ENCODE results near the gene DUSP8. TPM values are rescaled to one million over a fixed set of nuclear protein-coding genes. Genes with fewer than 3 reads are reported as not detected.

Gene DUSP8
- total RNA-seq, 2 experiments from 2014 or later, result 83.9 to 91.2 TPM

DNA sequence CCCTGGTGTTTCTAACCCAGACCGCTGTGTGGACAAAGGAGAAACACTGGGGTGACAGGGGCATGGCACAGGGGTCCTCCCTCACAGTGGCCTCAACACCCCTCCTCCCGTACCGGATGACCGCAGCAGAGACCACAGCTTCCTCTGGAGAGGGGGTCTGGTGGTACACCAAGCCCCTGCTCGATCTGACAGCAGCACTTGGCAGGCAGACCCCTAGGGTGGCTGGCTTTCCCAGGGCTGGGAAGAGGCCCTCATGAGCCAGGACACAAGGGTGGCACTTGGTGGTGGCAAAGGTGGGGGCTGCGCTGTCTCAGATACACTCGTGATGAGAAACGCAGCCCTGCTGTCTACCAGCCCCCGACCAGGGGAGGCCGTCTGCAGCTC lies 38.7 kb downstream of the DUSP8 start:
- DNase-seq, result no peak
- Histone ChIP-seq H3K36me3 (ENCODE audit: insufficient read depth, low read length) (peaks cover 52% of the 10 kb centered on the region), H3K27me3 (ENCODE audit: control insufficient read depth in 1 of 2, insufficient read depth in 2 of 2, low read length in 2 of 2) (no peaks in the 10 kb centered on the region), H3K4me1 (ENCODE audit: insufficient read depth, low read length) (peaks cover 88% of the 10 kb centered on the region), H3K27ac (ENCODE audit: low read depth in 1 of 2, low read length in 2 of 2) (no peak overlapping the region), H3K4me3 (ENCODE audit: low read length) (no peak overlapping the region), H3K9me3 (ENCODE audit: control insufficient read depth in 1 of 2, insufficient read depth in 1 of 2, low read length in 2 of 2) (no peaks in the 10 kb centered on the region)
- no peak for ATAC-seq (ENCODE audit: poor library complexity)
- Mint-ChIP-seq H3K27ac (no peak overlapping the region), H3K4me1 (ENCODE audit: low read depth) (peaks cover 29% of the 10 kb centered on the region), H3K36me3 (ENCODE audit: low read depth) (peaks cover 31% of the 10 kb centered on the region), H3K4me3 (no peak overlapping the region), H3K9me3 (no peaks in the 10 kb centered on the region), H3K27me3 (no peaks in the 10 kb centered on the region)
- ChIA-PET CTCF (no interaction called here), POLR2A (no interaction called here)
- intact Hi-C loops (cut with DNase I, micrococcal nuclease), result no loop called here
- TF ChIP-seq, protein P1, sequence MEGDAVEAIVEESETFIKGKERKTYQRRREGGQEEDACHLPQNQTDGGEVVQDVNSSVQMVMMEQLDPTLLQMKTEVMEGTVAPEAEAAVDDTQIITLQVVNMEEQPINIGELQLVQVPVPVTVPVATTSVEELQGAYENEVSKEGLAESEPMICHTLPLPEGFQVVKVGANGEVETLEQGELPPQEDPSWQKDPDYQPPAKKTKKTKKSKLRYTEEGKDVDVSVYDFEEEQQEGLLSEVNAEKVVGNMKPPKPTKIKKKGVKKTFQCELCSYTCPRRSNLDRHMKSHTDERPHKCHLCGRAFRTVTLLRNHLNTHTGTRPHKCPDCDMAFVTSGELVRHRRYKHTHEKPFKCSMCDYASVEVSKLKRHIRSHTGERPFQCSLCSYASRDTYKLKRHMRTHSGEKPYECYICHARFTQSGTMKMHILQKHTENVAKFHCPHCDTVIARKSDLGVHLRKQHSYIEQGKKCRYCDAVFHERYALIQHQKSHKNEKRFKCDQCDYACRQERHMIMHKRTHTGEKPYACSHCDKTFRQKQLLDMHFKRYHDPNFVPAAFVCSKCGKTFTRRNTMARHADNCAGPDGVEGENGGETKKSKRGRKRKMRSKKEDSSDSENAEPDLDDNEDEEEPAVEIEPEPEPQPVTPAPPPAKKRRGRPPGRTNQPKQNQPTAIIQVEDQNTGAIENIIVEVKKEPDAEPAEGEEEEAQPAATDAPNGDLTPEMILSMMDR (IDR thresholded peaks at IDR 0.05), result no peak

DNA sequence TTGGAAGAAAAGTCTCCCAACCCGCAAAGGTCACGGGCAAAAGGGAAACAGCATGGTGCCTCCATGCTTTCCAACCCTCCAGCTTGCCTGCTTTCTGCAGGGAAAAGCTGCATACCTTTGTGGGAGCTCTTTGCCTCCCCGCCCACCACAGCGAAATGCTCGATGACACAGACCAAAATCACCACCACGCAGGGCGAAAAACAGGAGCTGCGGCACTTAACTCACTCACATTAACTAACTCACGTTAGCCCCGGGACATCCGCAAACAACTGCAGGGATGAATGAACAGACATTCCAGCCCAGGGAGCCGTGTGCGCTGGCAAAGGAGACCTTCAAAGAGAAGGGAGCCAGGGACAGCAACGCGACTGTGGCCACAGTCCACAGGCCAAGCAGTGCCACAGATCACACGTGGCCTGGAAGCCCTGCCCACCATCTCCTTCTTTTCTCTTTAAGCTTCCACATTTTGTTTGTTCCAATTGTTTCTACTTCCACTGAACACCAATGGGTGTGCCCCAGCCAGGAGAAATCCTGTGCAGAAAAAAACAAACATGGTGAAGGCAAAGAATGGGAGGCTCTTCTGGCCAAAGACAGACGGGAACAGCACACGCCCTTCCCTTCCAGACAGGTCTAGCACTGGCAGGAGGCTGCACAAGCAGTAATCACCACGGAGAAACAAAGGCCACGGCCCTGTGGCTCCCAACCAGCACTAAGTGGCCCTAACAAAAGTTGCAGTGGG lies 39.3 kb downstream of the DUSP8 start:
- Histone ChIP-seq H3K27me3 (ENCODE audit: control insufficient read depth in 1 of 2, insufficient read depth in 2 of 2, low read length in 2 of 2) (no peaks in the 10 kb centered on the region), H3K36me3 (ENCODE audit: insufficient read depth, low read length) (peaks cover 52% of the 10 kb centered on the region), H3K27ac (ENCODE audit: low read depth in 1 of 2, low read length in 2 of 2) (no peak overlapping the region), H3K9me3 (ENCODE audit: control insufficient read depth in 1 of 2, insufficient read depth in 1 of 2, low read length in 2 of 2) (no peaks in the 10 kb centered on the region), H3K4me3 (ENCODE audit: low read length) (no peak overlapping the region), H3K4me1 (ENCODE audit: insufficient read depth, low read length) (peaks cover 88% of the 10 kb centered on the region)
- Mint-ChIP-seq H3K27me3 (no peaks in the 10 kb centered on the region), H3K4me3 (no peak overlapping the region), H3K9me3 (no peaks in the 10 kb centered on the region), H3K36me3 (ENCODE audit: low read depth) (peaks cover 31% of the 10 kb centered on the region), H3K4me1 (ENCODE audit: low read depth) (peaks cover 35% of the 10 kb centered on the region), H3K27ac (no peak overlapping the region)
- TF ChIP-seq, protein P1 (IDR thresholded peaks at IDR 0.05), result no peak
- intact Hi-C loops (cut with DNase I, micrococcal nuclease), result no loop called here
- POLR2A ChIA-PET, result no interaction called here
- CTCF ChIA-PET, result no interaction called here
- DNase-seq (no peak), ATAC-seq (ENCODE audit: poor library complexity) (no peak)

DNA sequence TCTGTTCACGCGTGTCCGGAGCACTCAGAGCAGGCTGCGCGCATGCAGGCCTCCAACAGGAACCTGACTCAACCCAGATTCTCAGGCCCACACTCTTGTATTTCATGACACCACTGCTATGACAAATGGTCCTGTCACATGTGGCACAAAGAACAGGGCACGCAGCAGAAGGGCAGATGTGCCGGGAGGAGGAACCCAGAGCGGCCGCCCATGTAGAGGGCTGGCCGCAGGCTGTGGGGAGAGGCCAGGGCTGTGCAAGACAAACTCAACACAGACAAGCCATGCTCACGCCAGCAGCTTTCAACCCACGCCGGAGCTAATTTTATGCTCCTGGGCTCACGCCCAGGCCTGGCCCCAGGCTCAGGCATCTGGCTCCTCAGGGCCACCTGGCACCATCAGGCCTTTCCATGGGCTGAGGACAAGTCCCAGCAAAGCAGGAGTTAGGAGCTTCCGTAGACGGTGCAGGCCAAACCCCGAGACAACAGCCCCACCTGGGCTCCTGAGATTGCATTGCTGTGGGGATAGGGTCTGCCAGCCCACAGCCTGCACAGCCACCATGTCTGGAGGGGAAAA lies 40.0 kb downstream of the DUSP8 start:
- intact Hi-C loops (cut with DNase I, micrococcal nuclease), result no loop called here
- H3K27ac ChIP-seq (ENCODE audit: low read depth in 1 of 2, low read length in 2 of 2), result no peak overlapping the region
- no peaks in the 10 kb centered on the region for H3K9me3 Mint-ChIP-seq
- H3K9me3 ChIP-seq (ENCODE audit: control insufficient read depth in 1 of 2, insufficient read depth in 1 of 2, low read length in 2 of 2), result no peaks in the 10 kb centered on the region
- ATAC-seq (ENCODE audit: poor library complexity) (no peak), DNase-seq (no peak)
- H3K27ac Mint-ChIP-seq, result no peak overlapping the region
- POLR2A ChIA-PET, result no interaction called here
- H3K36me3 Mint-ChIP-seq (ENCODE audit: low read depth), result peaks cover 31% of the 10 kb centered on the region
- no peak overlapping the region for H3K4me3 ChIP-seq (ENCODE audit: low read length)
- peaks cover 52% of the 10 kb centered on the region for H3K36me3 ChIP-seq (ENCODE audit: insufficient read depth, low read length)
- no peak overlapping the region for H3K4me3 Mint-ChIP-seq
- peaks cover 84% of the 10 kb centered on the region for H3K4me1 ChIP-seq (ENCODE audit: insufficient read depth, low read length)
- H3K27me3 Mint-ChIP-seq, result no peaks in the 10 kb centered on the region
- no peaks in the 10 kb centered on the region for H3K27me3 ChIP-seq (ENCODE audit: control insufficient read depth in 1 of 2, insufficient read depth in 2 of 2, low read length in 2 of 2)
- TF ChIP-seq, protein P1 (IDR thresholded peaks at IDR 0.05), result no peak
- CTCF ChIA-PET, result no interaction called here
- H3K4me1 Mint-ChIP-seq (ENCODE audit: low read depth), result peaks cover 35% of the 10 kb centered on the region
